Epidermal melanocyte (primary cell): Measurements from ENCODE around the gene BANF2.
"Not testable (repeated sequence)": the region's sequence is repeated elsewhere in the genome, so short reads cannot be mapped to it uniquely, and the experiment has no call there.

Experiments
- DNase-seq: peaks from one replicate; pipeline ENCODE4 v3.0.0; 2011; ENCODE audit warnings: low spot score; ENCODE audit not compliant: insufficient read length

BANF2 gene

GRCh38 chr20:17762243-17762872 is 62.6 kb downstream of the BANF2 start:
- no peak for DNase-seq

GRCh38 chr20:17762873-17763557 is 63.2 kb downstream of the BANF2 start:
- DNase-seq, result no peak

- DNase-seq, result no peak
Observed at GRCh38 chr20:17765017-17765416, 65.3 kb downstream of the BANF2 start.

- no peak for DNase-seq
Observed at GRCh38 chr20:17765584-17765983, 65.8 kb downstream of the BANF2 start.

DNA sequence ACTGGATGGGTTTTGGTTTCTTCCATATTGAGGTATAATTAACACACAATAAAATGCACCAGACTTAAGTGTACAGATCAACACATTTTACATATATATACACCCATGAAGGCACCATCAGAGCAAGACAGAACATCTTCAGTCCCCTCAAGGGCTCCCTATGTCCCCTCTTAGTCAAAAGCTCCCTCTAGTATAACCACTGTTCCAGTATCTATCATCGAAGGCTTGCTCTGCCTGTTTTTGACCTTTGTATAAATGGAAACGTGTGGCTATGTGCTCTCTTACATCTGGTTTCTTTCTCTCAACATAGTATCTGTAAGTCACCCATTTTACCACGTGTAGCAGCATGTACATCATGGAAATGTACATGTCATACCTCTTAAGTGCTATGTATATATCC is 66.5 kb downstream of the BANF2 start:
- no peak for DNase-seq

DNA sequence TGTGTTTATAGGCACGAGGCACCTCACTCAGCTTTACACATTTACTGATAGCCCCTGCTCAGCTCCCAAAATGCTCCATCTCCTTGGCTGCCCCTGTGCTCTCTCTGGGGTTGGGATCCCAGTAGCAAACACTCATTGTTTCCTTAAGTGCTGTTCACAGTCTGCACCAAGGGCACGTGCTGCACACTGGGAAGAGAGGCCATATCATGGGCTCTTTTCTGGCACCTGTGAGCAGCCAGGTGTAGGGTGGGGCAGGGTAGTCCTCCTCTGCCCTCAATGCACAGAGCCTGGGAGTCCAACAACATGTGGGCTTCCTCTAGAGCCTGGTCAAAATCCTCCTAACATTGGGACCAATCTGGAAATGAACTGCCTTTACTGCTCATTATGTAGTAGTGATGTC is 67.9 kb downstream of the BANF2 start:
- no peak for DNase-seq

- no peak for DNase-seq
Observed at GRCh38 chr20:17768271-17768670, 68.5 kb downstream of the BANF2 start.

GRCh38 chr20:17769716-17770115 is 70.0 kb downstream of the BANF2 start:
- not testable (repeated sequence) for DNase-seq

DNA sequence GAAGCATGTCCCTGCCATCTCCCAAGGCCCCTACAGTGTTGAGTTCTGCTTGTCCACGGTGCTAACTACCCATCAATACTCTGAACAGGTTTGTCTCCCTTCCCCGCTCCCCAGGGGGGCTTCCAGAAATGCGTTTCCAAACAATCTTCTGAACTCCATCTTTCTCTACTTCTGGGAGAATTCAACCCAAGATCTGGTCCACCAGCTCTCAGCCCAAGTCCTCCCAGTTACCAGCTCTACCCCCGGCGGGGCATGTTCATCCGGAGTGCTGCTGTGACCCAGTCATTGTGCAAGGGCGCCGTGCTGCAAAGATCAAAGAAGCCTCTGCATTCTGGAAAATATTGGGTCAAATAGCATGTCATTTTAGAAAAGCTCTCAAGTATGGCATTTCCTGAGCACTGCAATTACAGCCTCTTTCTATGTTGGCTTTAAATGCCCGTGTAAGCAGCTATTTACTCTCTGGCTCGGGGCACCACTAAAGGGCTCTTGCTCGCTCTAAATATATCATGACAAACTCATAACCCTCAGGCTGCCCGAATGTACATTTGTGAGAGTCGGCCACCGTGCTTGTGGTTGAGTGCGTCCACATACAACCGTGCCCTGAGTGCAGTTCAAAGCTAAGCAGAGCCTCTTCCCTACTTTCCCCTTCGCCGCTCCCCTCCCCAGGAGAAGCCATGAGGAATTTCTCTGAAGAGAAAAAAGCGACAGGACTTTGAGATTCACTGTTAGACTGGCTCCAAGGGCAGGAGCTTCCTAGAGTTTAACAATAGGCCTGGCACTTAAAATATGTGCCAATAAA is 71.6 kb downstream of the BANF2 start:
- DNase-seq, result no peak

DNA sequence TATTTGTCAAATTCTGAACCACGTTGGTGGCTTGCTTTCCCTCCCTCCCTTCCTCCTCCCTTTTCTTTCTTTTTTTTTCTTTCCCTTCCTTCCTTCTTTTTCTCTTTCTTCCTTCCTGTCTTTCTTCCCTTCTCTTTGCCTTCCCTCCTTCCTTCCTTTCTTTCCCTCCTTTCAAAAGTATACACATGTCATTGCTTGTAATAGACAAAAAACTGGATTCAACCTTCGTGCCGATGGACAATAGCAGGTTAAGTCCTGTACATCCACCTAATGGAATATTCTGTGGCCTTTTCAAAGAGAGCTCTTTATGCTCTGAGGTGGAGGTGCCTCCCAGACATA is 72.2 kb downstream of the BANF2 start:
- DNase-seq, result no peak

GRCh38 chr20:17773619-17774018 is 73.9 kb downstream of the BANF2 start:
- no peak for DNase-seq

- no peak for DNase-seq
Observed at GRCh38 chr20:17775600-17775999, 75.8 kb downstream of the BANF2 start.

DNA sequence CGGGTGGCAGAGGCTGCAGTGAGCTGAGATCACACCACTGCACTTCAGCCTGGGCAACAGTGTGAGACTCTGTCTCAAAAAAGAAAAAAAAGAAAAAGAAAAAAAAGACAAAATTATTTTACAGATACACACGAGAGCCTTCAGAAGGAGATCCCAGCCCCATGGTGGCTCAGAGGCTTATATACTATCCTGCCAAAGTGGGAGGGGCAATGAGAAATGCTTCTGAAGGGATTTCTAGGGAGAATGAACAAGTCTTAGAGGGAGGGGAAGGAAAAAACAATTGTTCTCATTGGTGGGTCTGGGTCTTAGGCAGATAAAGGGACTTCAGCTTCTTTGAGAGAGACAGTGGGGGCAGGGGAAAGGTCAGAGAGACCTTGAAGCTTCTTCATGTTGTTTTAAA is 76.8 kb downstream of the BANF2 start:
- no peak for DNase-seq

GRCh38 chr20:17779011-17779410 is 79.2 kb downstream of the BANF2 start:
- DNase-seq, result not testable (repeated sequence)

GRCh38 chr20:17782768-17783167 is 83.0 kb downstream of the BANF2 start:
- no peak for DNase-seq

DNA sequence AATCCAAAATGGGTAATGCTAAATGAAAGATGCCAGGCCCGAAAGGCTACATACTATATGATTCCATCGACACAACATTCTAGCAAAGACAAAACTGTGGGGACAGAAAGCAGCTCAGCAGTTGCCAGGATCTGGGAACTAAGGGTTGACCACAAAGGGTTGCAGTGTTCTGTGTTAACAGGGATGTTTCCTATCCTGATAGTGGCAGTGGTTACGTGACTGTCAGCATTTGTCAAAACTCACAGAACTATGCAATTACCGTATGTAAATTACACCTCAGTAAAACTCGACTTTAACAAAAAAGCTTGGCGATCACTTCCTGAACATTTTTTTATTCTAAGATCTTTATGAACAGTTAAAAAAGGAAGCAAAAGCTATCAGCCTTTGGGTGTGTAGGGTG is 83.9 kb downstream of the BANF2 start:
- DNase-seq, result no peak

DNA sequence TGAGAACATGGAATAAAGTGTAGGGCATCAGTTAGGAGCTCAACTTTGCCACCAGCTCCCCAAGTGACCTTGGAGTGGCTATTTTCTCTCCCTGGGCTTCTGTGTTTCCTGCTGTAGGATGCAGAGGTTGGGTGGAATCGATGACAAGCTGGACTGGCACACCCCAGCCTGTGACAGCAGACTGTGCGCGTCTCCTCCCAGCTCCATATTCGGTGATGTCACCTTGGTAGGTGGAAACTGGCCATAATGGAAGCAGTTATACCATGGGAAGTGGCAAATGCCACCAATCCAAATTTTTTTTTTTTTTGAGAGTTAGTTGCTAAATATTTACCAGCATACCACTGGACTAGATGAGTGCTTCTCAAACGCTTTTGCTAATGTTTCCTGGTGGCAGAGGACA is 85.2 kb downstream of the BANF2 start:
- DNase-seq, result no peak
